Stimulated activated CD4-positive, alpha-beta T cell treated with anti-CD3 and anti-CD28 coated beads, Interleukin-2, amount 100 ng/mL, for 4 hours (primary cell): Measurements from ENCODE around the gene CES2.

Experiments
- DNase-seq: peaks from one replicate; pipeline ENCODE4 v3.0.0-alpha.2; 2020; ENCODE audit warnings: low read depth

CES2 gene

GRCh38 chr16:66902648-66903543 lies 32.4 kb upstream of the CES2 start:
- DNase-seq, result no peak

DNA sequence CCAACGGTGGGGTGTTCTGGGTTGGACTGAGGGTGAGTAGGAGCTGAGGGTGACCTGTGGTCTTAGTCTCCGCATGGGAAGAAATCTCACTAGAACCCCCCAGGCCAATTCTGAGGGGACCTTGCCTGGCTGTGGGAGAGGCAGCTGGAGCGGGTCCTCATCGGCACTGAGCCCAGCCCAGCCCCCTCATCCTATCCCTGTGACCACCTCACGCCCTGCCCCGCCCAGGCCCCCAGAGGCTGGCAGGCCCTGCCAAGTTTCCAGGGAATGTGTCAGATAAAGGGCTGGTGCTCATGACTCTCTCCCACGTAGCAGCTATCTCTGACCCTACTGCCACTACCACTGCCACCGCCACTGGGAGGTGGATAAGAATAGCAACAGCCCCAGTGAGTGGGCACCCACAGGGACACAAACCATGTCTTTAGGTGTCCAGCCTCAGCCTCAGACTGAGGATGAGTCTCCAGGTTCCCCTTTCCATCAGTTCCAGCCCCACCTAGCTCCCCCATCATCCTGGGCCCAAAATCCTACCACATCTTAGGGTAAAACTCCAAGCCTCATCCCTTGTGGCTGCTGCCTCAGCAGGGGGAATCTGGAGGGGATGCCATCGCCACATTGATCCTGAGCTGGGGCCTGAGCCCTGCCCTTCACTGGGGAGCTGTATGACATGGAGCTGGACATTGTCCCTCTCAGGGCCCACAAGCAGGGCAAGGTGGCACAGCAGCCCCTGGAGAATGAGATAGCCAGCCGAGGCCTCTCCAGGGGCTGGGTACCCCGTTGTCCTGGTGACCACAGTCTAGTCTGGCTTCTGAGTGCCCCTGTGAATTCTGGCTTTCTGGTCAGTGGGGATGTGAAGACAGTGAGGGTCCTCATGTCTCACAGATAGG lies 31.5 kb upstream of the CES2 start:
- DNase-seq, result no peak

DNA sequence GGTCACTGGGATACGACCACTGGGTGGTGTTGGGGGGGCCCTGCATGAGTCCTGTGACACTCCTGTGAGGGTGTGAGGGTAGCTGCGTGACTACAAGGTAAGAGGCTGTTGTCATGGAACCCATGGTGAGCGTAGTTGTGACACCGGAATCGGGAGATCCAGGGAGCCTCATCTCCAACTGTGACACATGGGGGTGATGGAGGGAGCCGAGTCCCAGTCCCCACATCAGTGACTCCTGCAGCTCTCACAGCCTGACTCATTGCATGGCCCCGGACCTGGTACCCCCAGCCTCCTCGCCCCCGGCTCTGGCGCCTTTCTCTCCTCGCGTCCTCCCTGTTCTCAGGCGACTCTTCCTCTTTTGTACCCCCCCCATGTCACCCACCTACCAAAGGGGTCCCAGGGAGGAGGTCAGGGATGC lies 30.9 kb upstream of the CES2 start:
- no peak for DNase-seq

- DNase-seq, result no peak
Observed at GRCh38 chr16:66904846-66905632, 30.3 kb upstream of the CES2 start.

DNA sequence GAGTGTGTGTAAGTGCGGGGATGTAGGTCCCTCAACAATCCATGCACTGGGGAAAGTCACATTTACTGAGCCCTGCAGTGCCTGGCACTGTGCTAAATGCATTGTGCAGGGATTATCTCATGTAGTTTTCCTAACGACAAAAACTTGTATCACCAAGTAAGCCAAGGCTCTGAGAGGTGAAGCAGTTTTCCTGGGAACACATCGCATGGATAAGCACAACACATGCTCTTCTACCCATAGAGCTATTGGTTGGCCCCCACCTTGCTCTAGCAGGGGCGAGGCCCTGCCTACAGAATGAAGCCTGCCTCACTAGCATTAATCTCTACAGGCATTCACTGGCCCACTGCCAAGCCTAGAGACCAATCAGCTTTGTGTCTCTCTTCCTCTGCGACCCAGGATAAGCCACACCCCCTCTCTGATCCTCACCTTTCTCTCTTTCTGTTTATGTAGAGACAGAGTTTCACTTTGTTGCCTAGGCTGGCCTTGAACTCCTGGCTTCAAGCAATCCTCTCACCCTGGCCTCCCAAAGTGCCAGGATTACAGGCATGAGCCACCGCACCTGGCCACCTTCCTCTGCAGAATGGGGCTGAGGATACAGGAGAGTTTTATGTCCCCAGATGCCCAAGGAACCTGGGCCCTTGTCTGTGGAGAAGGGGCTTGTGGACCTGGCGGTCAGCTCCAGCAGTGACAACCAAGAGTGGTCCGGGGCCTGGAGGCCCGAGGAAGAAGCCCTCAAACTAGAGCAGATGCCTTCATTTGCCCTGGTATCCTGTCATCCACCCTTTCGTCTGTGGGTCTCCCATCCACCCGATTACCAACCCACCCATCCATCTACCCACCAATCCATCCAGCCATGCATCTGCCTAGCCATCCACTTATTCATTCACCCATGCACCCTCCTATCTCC lies 29.4 kb upstream of the CES2 start:
- DNase-seq, result no peak

- no peak for DNase-seq
Observed at GRCh38 chr16:66906916-66907836, 28.1 kb upstream of the CES2 start.

GRCh38 chr16:66908116-66908515 lies 27.2 kb upstream of the CES2 start:
- no peak for DNase-seq

DNA sequence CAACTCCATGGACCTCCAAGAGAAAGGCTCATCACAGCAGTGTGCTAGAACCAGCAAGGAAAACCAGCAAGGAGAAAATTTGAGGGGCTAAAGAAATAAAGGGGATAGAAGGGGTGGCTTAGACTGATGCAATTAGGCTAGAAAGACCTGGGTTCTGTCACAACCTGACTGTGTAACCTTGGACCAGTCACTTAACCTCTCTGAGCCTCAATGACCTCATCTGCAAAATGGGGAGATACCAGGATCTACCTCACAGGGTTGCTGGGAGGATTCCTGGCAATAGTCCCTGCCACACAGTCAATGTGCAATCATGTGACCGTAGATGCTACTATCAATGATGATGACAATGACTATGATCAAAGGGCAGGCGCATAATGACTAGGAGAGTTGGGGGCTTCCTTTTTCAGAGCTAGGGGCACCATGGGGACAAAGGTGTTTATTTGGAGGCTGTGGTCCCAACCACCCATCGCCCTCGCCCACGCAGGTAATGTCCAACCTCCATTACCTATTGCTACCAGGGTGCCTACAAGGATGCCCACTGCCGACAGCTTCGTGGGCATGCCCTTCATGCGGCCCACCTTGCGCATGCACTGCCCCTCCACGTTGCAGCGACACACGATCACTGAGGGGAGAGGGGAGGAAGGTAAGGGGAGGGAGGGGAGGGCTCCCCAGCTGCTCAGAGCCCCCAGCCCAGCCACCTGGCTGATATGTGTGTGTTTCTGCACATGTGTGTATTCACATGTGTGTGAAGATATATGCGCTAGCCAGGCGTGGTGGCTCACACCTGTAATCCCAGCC lies 26.4 kb upstream of the CES2 start:
- DNase-seq, result no peak

GRCh38 chr16:66910175-66910940 lies 25.0 kb upstream of the CES2 start:
- no peak for DNase-seq

- DNase-seq, result no peak
Observed at GRCh38 chr16:66911112-66911511, 24.2 kb upstream of the CES2 start.

DNA sequence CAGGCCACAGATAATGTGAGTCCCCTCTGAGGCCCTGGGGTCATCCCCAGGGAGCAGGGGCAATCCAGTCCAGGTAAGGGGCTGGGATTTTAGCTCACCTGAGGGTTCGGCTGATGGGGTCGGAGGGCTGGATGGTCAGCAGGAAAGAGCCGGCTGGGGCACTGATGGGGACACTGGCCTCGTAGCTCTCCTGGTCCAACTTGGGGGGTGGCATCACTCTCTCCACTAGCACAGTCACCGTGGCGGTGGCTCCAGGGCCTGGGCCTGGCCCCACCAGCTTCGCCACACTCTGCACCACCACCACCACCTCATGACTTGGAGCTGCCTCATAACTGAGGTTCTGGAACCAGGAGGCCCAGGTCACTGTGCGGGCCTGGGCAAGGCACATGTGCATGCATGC lies 23.5 kb upstream of the CES2 start:
- no peak for DNase-seq

GRCh38 chr16:66913081-66913480 lies 22.2 kb upstream of the CES2 start:
- no peak for DNase-seq

- no peak for DNase-seq
Observed at GRCh38 chr16:66913711-66914110, 21.6 kb upstream of the CES2 start.

GRCh38 chr16:66914541-66914940 lies 20.8 kb upstream of the CES2 start:
- no peak for DNase-seq

DNA sequence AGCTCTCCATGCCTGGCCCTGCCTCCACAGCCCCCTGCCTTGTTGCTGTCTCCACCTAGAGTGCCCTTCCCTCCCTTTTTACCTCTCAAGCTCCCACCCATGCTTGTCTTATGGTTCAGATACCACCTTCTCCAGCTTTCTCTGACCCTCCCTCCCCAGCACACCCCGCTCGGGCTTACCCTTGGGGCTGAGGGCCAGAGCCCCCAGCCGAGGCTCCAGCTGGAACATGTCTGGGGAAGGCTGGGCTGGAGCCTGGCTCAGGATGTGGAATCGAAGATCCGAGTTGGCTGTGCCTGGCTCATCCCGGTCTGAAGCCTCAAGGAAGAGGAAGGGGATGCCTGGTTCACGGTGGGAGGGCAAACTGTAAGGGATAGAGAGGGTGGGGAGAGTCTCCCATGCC lies 20.3 kb upstream of the CES2 start:
- DNase-seq, result no peak

- no peak for DNase-seq
Observed at GRCh38 chr16:66916518-66916917, 18.8 kb upstream of the CES2 start.

GRCh38 chr16:66917741-66918140 lies 17.6 kb upstream of the CES2 start:
- no peak for DNase-seq

- no peak for DNase-seq
Observed at GRCh38 chr16:66918355-66918754, 17.0 kb upstream of the CES2 start.
